BJ (cell line): ENCODE measurements around the gene CXCL3. TPM values are rescaled to one million over a fixed set of nuclear protein-coding genes. Genes with fewer than 3 reads are reported as not detected.
A peak's percentile ranks its signal among the peaks of the same experiment; 100 is the strongest.

Source experiments
- CTCF ChIA-PET: fragments of 350-600 bp; formaldehyde crosslinking; extraction: SDS; loops from one replicate; lab custom pipeline; 2021; ENCODE audit warnings: antibody characterized with exemption, inconsistent platforms; lab: Yijun Ruan, JAX
- POLR2A ChIA-PET: fragments of 300-600 bp; sonication (Branson Sonifier 250); formaldehyde crosslinking; extraction: SDS; loops from one replicate; lab custom pipeline; 2021; ENCODE audit warnings: antibody characterized with exemption; lab: Charles Lee
- DNase-seq: peaks from one replicate; pipeline ENCODE4 v3.0.0-alpha.2; 2011; ENCODE audit warnings: low read depth
- H3K27me3 ChIP-seq: 2 replicates; pipeline ENCODE4 v1.6.0; 2011; ENCODE audit warnings: low read length; ENCODE audit not compliant: control insufficient read depth, insufficient read depth
- H3K36me3 ChIP-seq: 2 replicates; pipeline ENCODE4 v1.5.1; 2011; ENCODE audit warnings: low read length; ENCODE audit not compliant: control insufficient read depth, insufficient read depth
- H3K4me3 ChIP-seq: 2 replicates; pipeline ENCODE4 v1.5.1; 2011; ENCODE audit warnings: low read depth, mild to moderate bottlenecking, control low read depth, low read length
- CTCF ChIP-seq: IDR thresholded peaks from 2 replicates; pipeline ENCODE4 v1.5.1; 2011; ENCODE audit warnings: low read depth, mild to moderate bottlenecking, control low read depth, inconsistent platforms, low read length, moderate library complexity; ENCODE audit not compliant: insufficient read depth
- polyA minus RNA-seq: library from RNA; depleted of rRNA, polyadenylated mRNA; stranded (reverse); fragments of >200 nt; gene quantifications from 2 replicates; pipeline ENCODE4 v1.2.3, GENCODE V29; 2011; rRNA and poly(A)+ RNA removed
- polyA plus RNA-seq: library from polyadenylated mRNA; depleted of rRNA; stranded (reverse); fragments of >200 nt; gene quantifications from 2 replicates; pipeline ENCODE4 v1.2.3, GENCODE V29; 2011; rRNA removed

The CXCL3 gene
- 0.18 and 0.47 TPM in 2 replicates for polyA plus RNA-seq
- 0.14 and 0.62 TPM in 2 replicates for polyA minus RNA-seq

- Histone ChIP-seq H3K4me3 (peak within 1 kb of the TSS; percentile 51), H3K36me3 (no peaks in the 10 kb centered on the region), H3K27me3 (no peaks in the 10 kb centered on the region)
- ChIA-PET POLR2A (interaction anchor here (0.9 kb wide), 1 partner anchor 60 kb away, joined by 4 read pairs; no protein-coding TSS in a partner anchor), CTCF (interaction anchor here (0.7 to 1.9 kb wide), 14 partner anchors 8 to 450 kb away, joined by 3 to 7 read pairs (median 4); no protein-coding TSS in a partner anchor)
- peak; percentile 38; the same call in 1 of the 2 replicates for TF ChIP-seq CTCF
- no peak for DNase-seq
Measured at GRCh38 chr4:74038425-74039314, at the start of gene CXCL3. Gene CXCL3 (minus strand): TSS chr4:74038689. CDS start chr4:74038611, 78 bp downstream.

GRCh38 chr4:74087481-74087880 lies 49.0 kb upstream of the CXCL3 start:
- ChIA-PET CTCF (interaction anchor here (0.6 to 5.0 kb wide), 5 partner anchors 9 to 53 kb away, joined by 3 to 21 read pairs (median 3); partner anchors contain the start of gene CXCL2), POLR2A (no interaction called here)

GRCh38 chr4:74085669-74086068 lies 47.2 kb upstream of the CXCL3 start:
- no peaks in the 10 kb centered on the region for H3K36me3 ChIP-seq
- CTCF ChIA-PET = no interaction called here

More at GRCh38 chr4:74087481-74087880, 49.0 kb upstream of the CXCL3 start:
- H3K36me3 ChIP-seq = no peaks in the 10 kb centered on the region
- TF ChIP-seq CTCF = no peak
- no peak overlapping the region for H3K4me3 ChIP-seq
- H3K27me3 ChIP-seq = peaks cover 2% of the 10 kb centered on the region; the same call in 1 of the 2 replicates
- no peak for DNase-seq

GRCh38 chr4:74084984-74085383 lies 46.5 kb upstream of the CXCL3 start:
- CTCF ChIA-PET = interaction anchor here (1.2 kb wide), 1 partner anchor 11 kb away, joined by 3 read pairs; no protein-coding TSS in a partner anchor
- Histone ChIP-seq H3K27me3 (peaks cover 2% of the 10 kb centered on the region), H3K36me3 (no peaks in the 10 kb centered on the region), H3K4me3 (no peak overlapping the region)
- no peak for TF ChIP-seq CTCF
- DNase-seq = no peak
- POLR2A ChIA-PET = no interaction called here

More at GRCh38 chr4:74085669-74086068, 47.2 kb upstream of the CXCL3 start:
- no peak for TF ChIP-seq CTCF
- DNase-seq = no peak
- POLR2A ChIA-PET = no interaction called here
- Histone ChIP-seq H3K4me3 (no peak overlapping the region), H3K27me3 (peaks cover 2% of the 10 kb centered on the region)

GRCh38 chr4:74083546-74083945 lies 45.1 kb upstream of the CXCL3 start:
- CTCF ChIA-PET = no interaction called here
- POLR2A ChIA-PET = no interaction called here
- no peak for TF ChIP-seq CTCF

More at GRCh38 chr4:74083546-74083945, 45.1 kb upstream of the CXCL3 start:
- DNase-seq = no peak
- no peaks in the 10 kb centered on the region for H3K36me3 ChIP-seq
- H3K4me3 ChIP-seq = no peak overlapping the region
- H3K27me3 ChIP-seq = no peaks in the 10 kb centered on the region; the same call in 1 of the 2 replicates
